Forelimb muscle (tissue), 1 donor: Measurements from ENCODE around the gene PPP1R1A. TPM values are rescaled to one million over a fixed set of nuclear protein-coding genes. Genes with fewer than 3 reads are reported as not detected.

Experiments
- DNase-seq: peaks from one replicate; pipeline ENCODE4 v3.0.0-alpha.2; 2013; ENCODE audit warnings: low read depth
- polyA plus RNA-seq: library from polyadenylated mRNA; unstranded; fragments of 120-200 nt; gene quantifications from one replicate; pipeline ENCODE4 v1.2.1, GENCODE V29; 2013; ENCODE audit not compliant: insufficient read length

The PPP1R1A gene
- polyA plus RNA-seq, 1 donor, result 72.4 TPM

DNA sequence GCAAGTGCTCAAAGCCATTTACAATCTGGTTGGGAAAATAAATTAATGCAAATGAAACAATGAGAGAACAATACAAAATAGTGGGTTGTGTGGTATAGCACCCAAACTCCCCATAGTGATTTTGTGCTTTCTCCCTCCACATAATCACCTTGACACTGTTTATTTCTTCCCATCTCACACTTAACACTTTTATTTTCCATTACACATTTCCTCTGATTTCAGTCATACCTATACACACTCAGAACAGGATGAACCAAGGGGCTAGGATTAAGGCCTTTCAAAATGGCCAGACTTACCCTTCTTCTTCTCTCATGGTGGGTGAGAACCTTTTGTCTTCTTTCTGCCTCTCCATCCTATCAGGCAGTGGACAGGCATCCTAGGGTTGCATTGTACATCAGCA lies 53.0 kb downstream of the PPP1R1A start:
- no peak for DNase-seq

DNA sequence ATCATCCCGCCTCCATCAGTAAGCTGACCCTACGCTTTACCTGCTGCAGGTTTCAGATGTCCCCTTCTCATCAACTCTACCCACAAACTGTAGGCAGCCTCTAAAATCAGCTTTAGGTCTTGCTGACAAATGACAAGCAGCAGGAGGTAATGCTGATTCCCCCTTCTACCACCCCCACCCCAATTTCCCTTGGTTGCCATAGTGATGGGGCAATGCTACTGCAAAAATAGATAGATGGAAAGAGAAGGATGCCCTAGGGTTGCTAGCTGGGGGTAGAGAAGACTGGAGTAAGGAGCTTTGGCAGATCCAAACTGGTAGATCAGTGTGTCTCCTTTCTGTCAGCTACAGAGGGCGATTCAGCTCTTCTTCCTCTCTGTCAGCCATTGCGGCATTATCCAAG lies 58.9 kb downstream of the PPP1R1A start:
- DNase-seq, result no peak

Other genes with a start within 250 kb of the PPP1R1A start
- gene GPR84, start 224.2 kb downstream of the PPP1R1A start, polyA plus RNA-seq, result 0.15 TPM
- gene ZNF385A, start 203.9 kb downstream of the PPP1R1A start, polyA plus RNA-seq, result 22.1 TPM
- gene ITGA5, start 169.4 kb downstream of the PPP1R1A start, polyA plus RNA-seq, result 98.8 TPM
- 0.32 TPM for gene GTSF1, start 115.1 kb downstream of the PPP1R1A start, polyA plus RNA-seq
- gene NCKAP1L, start 90.9 kb downstream of the PPP1R1A start, polyA plus RNA-seq, result 4.2 TPM
- 2.8 TPM for gene PDE1B, start 39.1 kb downstream of the PPP1R1A start, polyA plus RNA-seq
- gene LACRT, start 46.2 kb upstream of the PPP1R1A start, polyA plus RNA-seq, result not detected
- not detected for gene DCD, start 59.7 kb upstream of the PPP1R1A start, polyA plus RNA-seq